Measurements from ENCODE around the gene MEP1A.
"Not testable (repeated sequence)": the region's sequence is repeated elsewhere in the genome, so short reads cannot be mapped to it uniquely, and the experiment has no call there.

MEP1A gene

DNA sequence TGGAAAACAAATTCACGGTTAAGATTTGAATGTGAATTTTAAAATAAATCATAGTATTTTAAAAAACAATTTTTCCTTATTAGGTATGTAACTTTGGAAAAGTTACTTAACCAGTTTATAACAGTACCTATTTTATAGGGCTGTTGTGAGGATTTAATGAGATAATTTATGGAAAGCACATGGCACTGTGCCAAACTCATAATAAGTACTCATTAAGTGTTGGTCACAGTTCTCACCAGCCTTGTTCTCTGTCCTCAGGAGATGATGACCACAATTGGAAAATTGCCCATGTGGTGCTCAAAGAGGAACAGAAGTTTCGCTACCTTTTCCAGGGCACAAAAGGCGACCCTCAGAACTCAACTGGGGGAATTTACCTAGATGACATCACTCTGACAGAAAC lies 39.6 kb downstream of the MEP1A start:
- H3K36me3 ChIP-seq (ENCODE audit: control insufficient read depth, insufficient read depth, low read length) = no peaks in the 10 kb centered on the region
- no CpG with 5 or more reads among the region's 3 CpGs for WGBS (ENCODE audit: extremely low coverage, insufficient coverage, low lambda C conversion rate)
- no peak overlapping the region for H2AK5ac ChIP-seq (ENCODE audit: low read length)
- no peak overlapping the region for H4K8ac ChIP-seq (ENCODE audit: low read depth, low read length)
- no peak overlapping the region for H3K27ac ChIP-seq (ENCODE audit: low read depth, low read length)
- H3K9ac ChIP-seq (ENCODE audit: low read length) = no peak overlapping the region
- no peak overlapping the region for H2BK15ac ChIP-seq (replicated peaks; ENCODE audit: low read depth)
- H3K4ac ChIP-seq (ENCODE audit: low read depth, low read length) = no peak overlapping the region
- no peak overlapping the region for H4K5ac ChIP-seq (ENCODE audit: low read length)
- H3K79me2 ChIP-seq (ENCODE audit: control insufficient read depth, insufficient read depth, low read length) = no peaks in the 10 kb centered on the region
- H3K18ac ChIP-seq (ENCODE audit: low read length) = no peak overlapping the region
- H3K79me1 ChIP-seq (ENCODE audit: low read length) = no peaks in the 10 kb centered on the region
- H3K23ac ChIP-seq (ENCODE audit: low read length) = no peak overlapping the region
- H3K4me3 ChIP-seq (ENCODE audit: low read length) = no peak overlapping the region
- no peak overlapping the region for H2BK5ac ChIP-seq (ENCODE audit: low read length)
- DNase-seq = no peak
- no peaks in the 10 kb centered on the region for H3K4me1 ChIP-seq (ENCODE audit: control insufficient read depth, low read depth, low read length)
- H2BK120ac ChIP-seq (ENCODE audit: low read depth, low read length) = no peak overlapping the region
- no peak overlapping the region for H3K56ac ChIP-seq (ENCODE audit: low read length)
- no peaks in the 10 kb centered on the region for H3K27me3 ChIP-seq (ENCODE audit: insufficient read depth, low read length, poor library complexity)
- no peak overlapping the region for H3K4me2 ChIP-seq (ENCODE audit: low read length)

DNA sequence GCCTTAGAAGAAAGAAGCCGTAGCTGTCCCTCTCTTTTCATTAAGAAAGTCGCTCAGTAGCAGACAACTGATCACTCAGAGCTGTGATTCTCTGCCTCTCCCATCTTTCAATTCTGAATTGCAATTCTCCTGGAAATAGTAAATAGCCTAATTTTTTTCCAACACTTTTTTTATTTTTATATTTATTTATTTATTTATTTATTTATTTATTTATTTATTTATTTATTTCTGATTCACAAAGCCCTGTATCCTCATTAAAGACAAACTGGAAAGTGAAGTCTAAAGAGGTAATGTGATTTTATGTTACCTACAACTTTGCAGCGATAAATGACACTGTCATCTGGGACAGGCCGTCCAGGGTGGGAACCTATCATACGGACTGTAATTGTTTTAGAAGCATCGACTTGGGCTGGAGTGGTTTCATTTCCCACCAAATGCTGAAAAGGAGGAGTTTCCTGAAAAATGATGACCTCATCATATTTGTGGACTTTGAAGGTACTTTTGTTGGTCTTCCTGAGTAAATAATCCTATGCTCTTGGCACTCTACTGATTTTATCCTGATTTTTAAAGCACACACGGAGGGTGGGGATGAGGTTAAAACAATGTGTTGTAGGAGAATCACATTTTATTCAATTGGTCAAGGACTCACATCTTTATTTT lies 41.2 kb downstream of the MEP1A start:
- H2AK5ac ChIP-seq (ENCODE audit: low read length); H3K18ac ChIP-seq (ENCODE audit: low read length); H3K36me3 ChIP-seq (ENCODE audit: control insufficient read depth, insufficient read depth, low read length); H4K8ac ChIP-seq (ENCODE audit: low read depth, low read length); DNase-seq; H3K56ac ChIP-seq (ENCODE audit: low read length); H3K9ac ChIP-seq (ENCODE audit: low read length); H2BK15ac ChIP-seq (replicated peaks; ENCODE audit: low read depth); H3K27ac ChIP-seq (ENCODE audit: low read depth, low read length); H3K4me3 ChIP-seq (ENCODE audit: low read length); H2BK120ac ChIP-seq (ENCODE audit: low read depth, low read length); H3K4me1 ChIP-seq (ENCODE audit: control insufficient read depth, low read depth, low read length); H2BK5ac ChIP-seq (ENCODE audit: low read length); H4K5ac ChIP-seq (ENCODE audit: low read length); H3K27me3 ChIP-seq (ENCODE audit: insufficient read depth, low read length, poor library complexity); H3K4me2 ChIP-seq (ENCODE audit: low read length); H3K23ac ChIP-seq (ENCODE audit: low read length); H3K4ac ChIP-seq (ENCODE audit: low read depth, low read length); H3K79me1 ChIP-seq (ENCODE audit: low read length); H3K79me2 ChIP-seq (ENCODE audit: control insufficient read depth, insufficient read depth, low read length): not testable (repeated sequence)
- no CpG with 5 or more reads among the region's 7 CpGs for WGBS (ENCODE audit: extremely low coverage, insufficient coverage, low lambda C conversion rate)

DNA sequence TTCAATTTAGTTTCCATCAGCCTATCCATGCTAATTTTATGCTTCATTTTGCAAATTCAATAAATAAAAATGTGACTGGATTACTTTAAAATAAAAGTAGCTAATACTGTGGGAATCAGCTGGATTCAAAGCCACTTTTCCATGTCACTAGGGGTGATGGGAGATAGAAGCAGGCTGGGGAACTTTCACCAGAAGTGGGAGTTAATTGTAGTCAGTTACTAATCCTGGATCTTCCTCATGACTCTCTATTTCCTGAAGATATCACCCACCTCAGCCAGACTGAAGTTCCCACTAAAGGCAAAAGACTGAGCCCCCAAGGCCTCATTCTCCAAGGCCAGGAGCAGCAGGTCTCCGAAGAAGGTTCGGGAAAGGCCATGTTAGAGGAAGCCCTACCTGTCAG lies 41.8 kb downstream of the MEP1A start:
- H3K36me3 ChIP-seq (ENCODE audit: control insufficient read depth, insufficient read depth, low read length); H2BK5ac ChIP-seq (ENCODE audit: low read length); H3K18ac ChIP-seq (ENCODE audit: low read length); H2BK15ac ChIP-seq (replicated peaks; ENCODE audit: low read depth); H4K5ac ChIP-seq (ENCODE audit: low read length); H3K23ac ChIP-seq (ENCODE audit: low read length); H3K4me1 ChIP-seq (ENCODE audit: control insufficient read depth, low read depth, low read length); H3K4ac ChIP-seq (ENCODE audit: low read depth, low read length); H3K79me2 ChIP-seq (ENCODE audit: control insufficient read depth, insufficient read depth, low read length); H3K9ac ChIP-seq (ENCODE audit: low read length); H3K79me1 ChIP-seq (ENCODE audit: low read length); H3K56ac ChIP-seq (ENCODE audit: low read length); H2AK5ac ChIP-seq (ENCODE audit: low read length); H3K4me3 ChIP-seq (ENCODE audit: low read length); DNase-seq; H2BK120ac ChIP-seq (ENCODE audit: low read depth, low read length); H3K27ac ChIP-seq (ENCODE audit: low read depth, low read length); H3K4me2 ChIP-seq (ENCODE audit: low read length); H3K27me3 ChIP-seq (ENCODE audit: insufficient read depth, low read length, poor library complexity); H4K8ac ChIP-seq (ENCODE audit: low read depth, low read length): not testable (repeated sequence)
- no CpG with 5 or more reads among the region's 2 CpGs for WGBS (ENCODE audit: extremely low coverage, insufficient coverage, low lambda C conversion rate)

- no peaks in the 10 kb centered on the region for H3K36me3 ChIP-seq (ENCODE audit: control insufficient read depth, insufficient read depth, low read length)
Measured at GRCh38 chr6:46838033-46838432, 44.8 kb downstream of the MEP1A start.

GRCh38 chr6:46842252-46842846 lies 49.2 kb downstream of the MEP1A start:
- H3K4me1 ChIP-seq (ENCODE audit: control insufficient read depth, low read depth, low read length); H3K56ac ChIP-seq (ENCODE audit: low read length); H3K4me2 ChIP-seq (ENCODE audit: low read length); H3K27ac ChIP-seq (ENCODE audit: low read depth, low read length); DNase-seq; H4K8ac ChIP-seq (ENCODE audit: low read depth, low read length); H3K9ac ChIP-seq (ENCODE audit: low read length); H2BK5ac ChIP-seq (ENCODE audit: low read length); H4K5ac ChIP-seq (ENCODE audit: low read length); H3K23ac ChIP-seq (ENCODE audit: low read length); H3K4ac ChIP-seq (ENCODE audit: low read depth, low read length); H2AK5ac ChIP-seq (ENCODE audit: low read length); H2BK120ac ChIP-seq (ENCODE audit: low read depth, low read length); H3K36me3 ChIP-seq (ENCODE audit: control insufficient read depth, insufficient read depth, low read length); H3K79me1 ChIP-seq (ENCODE audit: low read length); H3K4me3 ChIP-seq (ENCODE audit: low read length); H2BK15ac ChIP-seq (replicated peaks; ENCODE audit: low read depth); H3K18ac ChIP-seq (ENCODE audit: low read length); H3K79me2 ChIP-seq (ENCODE audit: control insufficient read depth, insufficient read depth, low read length); H3K27me3 ChIP-seq (ENCODE audit: insufficient read depth, low read length, poor library complexity): not testable (repeated sequence)
- WGBS (ENCODE audit: extremely low coverage, insufficient coverage, low lambda C conversion rate) = no CpG with 5 or more reads among the region's 6 CpGs

More at GRCh38 chr6:46838033-46838432, 44.8 kb downstream of the MEP1A start:
- Histone ChIP-seq H3K18ac (ENCODE audit: low read length) (no peak overlapping the region), H3K4ac (ENCODE audit: low read depth, low read length) (no peak overlapping the region), H2BK15ac (replicated peaks; ENCODE audit: low read depth) (no peak overlapping the region), H3K56ac (ENCODE audit: low read length) (no peak overlapping the region), H3K27me3 (ENCODE audit: insufficient read depth, low read length, poor library complexity) (no peaks in the 10 kb centered on the region), H3K79me2 (ENCODE audit: control insufficient read depth, insufficient read depth, low read length) (no peaks in the 10 kb centered on the region), H2AK5ac (ENCODE audit: low read length) (no peak overlapping the region), H4K8ac (ENCODE audit: low read depth, low read length) (no peak overlapping the region), H4K5ac (ENCODE audit: low read length) (no peak overlapping the region), H3K4me1 (ENCODE audit: control insufficient read depth, low read depth, low read length) (no peaks in the 10 kb centered on the region), H3K79me1 (ENCODE audit: low read length) (no peaks in the 10 kb centered on the region), H2BK120ac (ENCODE audit: low read depth, low read length) (no peak overlapping the region), H3K23ac (ENCODE audit: low read length) (no peak overlapping the region), H3K27ac (ENCODE audit: low read depth, low read length) (no peak overlapping the region), H3K9ac (ENCODE audit: low read length) (no peak overlapping the region), H3K4me2 (ENCODE audit: low read length) (no peak overlapping the region), H3K4me3 (ENCODE audit: low read length) (no peak overlapping the region), H2BK5ac (ENCODE audit: low read length) (no peak overlapping the region)
- no CpG with 5 or more reads among the region's 2 CpGs for WGBS (ENCODE audit: extremely low coverage, insufficient coverage, low lambda C conversion rate)
- DNase-seq = no peak

GRCh38 chr6:46845126-46845525 lies 51.9 kb downstream of the MEP1A start:
- Histone ChIP-seq H3K4ac (ENCODE audit: low read depth, low read length) (no peak overlapping the region), H3K27me3 (ENCODE audit: insufficient read depth, low read length, poor library complexity) (no peaks in the 10 kb centered on the region), H3K18ac (ENCODE audit: low read length) (no peak overlapping the region), H2BK15ac (replicated peaks; ENCODE audit: low read depth) (no peak overlapping the region), H3K79me1 (ENCODE audit: low read length) (no peaks in the 10 kb centered on the region), H3K4me1 (ENCODE audit: control insufficient read depth, low read depth, low read length) (no peaks in the 10 kb centered on the region), H3K23ac (ENCODE audit: low read length) (no peak overlapping the region), H3K79me2 (ENCODE audit: control insufficient read depth, insufficient read depth, low read length) (no peaks in the 10 kb centered on the region), H2BK120ac (ENCODE audit: low read depth, low read length) (no peak overlapping the region), H3K4me3 (ENCODE audit: low read length) (no peak overlapping the region), H2AK5ac (ENCODE audit: low read length) (no peak overlapping the region), H2BK5ac (ENCODE audit: low read length) (no peak overlapping the region), H3K56ac (ENCODE audit: low read length) (no peak overlapping the region), H3K9ac (ENCODE audit: low read length) (no peak overlapping the region), H4K5ac (ENCODE audit: low read length) (no peak overlapping the region), H4K8ac (ENCODE audit: low read depth, low read length) (no peak overlapping the region), H3K4me2 (ENCODE audit: low read length) (no peak overlapping the region), H3K27ac (ENCODE audit: low read depth, low read length) (no peak overlapping the region), H3K36me3 (ENCODE audit: control insufficient read depth, insufficient read depth, low read length) (no peaks in the 10 kb centered on the region)
- DNase-seq = no peak
- no CpG with 5 or more reads among the region's 5 CpGs for WGBS (ENCODE audit: extremely low coverage, insufficient coverage, low lambda C conversion rate)

All from mesendoderm (in vitro differentiated cells).